ENCODE data around the gene ST6GALNAC5. TPM values are rescaled to one million over a fixed set of nuclear protein-coding genes. Genes with fewer than 3 reads are reported as not detected.
"Not testable (repeated sequence)": the region's sequence is repeated elsewhere in the genome, so short reads cannot be mapped to it uniquely, and the experiment has no call there.

ST6GALNAC5 gene
- total and polyA plus RNA-seq, 2 experiments from 2014 or later: 5.1 to 12.2 TPM

- H3K79me2 ChIP-seq (ENCODE audit: insufficient read depth): no peaks in the 10 kb centered on the region
- peak; percentile 87 for DNase-seq
- H2AFZ ChIP-seq: peak overlapping the region; percentile 8
- peak overlapping the region; percentile 54 for H3K4me2 ChIP-seq (ENCODE audit: unreplicated experiment)
- H3K27me3 ChIP-seq (replicated peaks; ENCODE audit: insufficient read depth): no peaks in the 10 kb centered on the region
- H3K9me2 ChIP-seq (ENCODE audit: insufficient read depth): no peaks in the 10 kb centered on the region
- in situ Hi-C loops (cut with MboI): no loop called here
- peak overlapping the region; percentile 8; the same call in 1 of the 2 replicates for H3K9ac ChIP-seq
- H3K9me3 ChIP-seq (ENCODE audit: low read depth): no peaks in the 10 kb centered on the region
- H3K4me3 ChIP-seq: no peak overlapping the region
- peaks cover 31% of the 10 kb centered on the region for H3K4me1 ChIP-seq (ENCODE audit: insufficient read depth)
- H3K36me3 ChIP-seq (ENCODE audit: low read depth): no peaks in the 10 kb centered on the region
- H3K27ac ChIP-seq: peak overlapping the region; percentile 48
- H4K20me1 ChIP-seq (ENCODE audit: insufficient read depth): no peaks in the 10 kb centered on the region
- TF ChIP-seq EZH2phosphoT487 (IDR thresholded peaks at IDR 0.05; ENCODE audit: insufficient read depth, low read depth) (no peak), EZH2 (IDR thresholded peaks at IDR 0.05; ENCODE audit: insufficient read depth, poor library complexity, severe bottlenecking) (no peak)
- H3F3A ChIP-seq (ENCODE audit: insufficient read depth): peaks cover 24% of the 10 kb centered on the region
- WGBS, 2 experiments (ENCODE audit: low coverage in 1 of 2, low lambda C conversion rate in 2 of 2, missing lambda C conversion rate in 2 of 2): 22% methylated on average over 6 of the region's 6 CpGs
Observed at GRCh38 chr1:76961181-76961819, 94.0 kb downstream of the ST6GALNAC5 start.

DNA sequence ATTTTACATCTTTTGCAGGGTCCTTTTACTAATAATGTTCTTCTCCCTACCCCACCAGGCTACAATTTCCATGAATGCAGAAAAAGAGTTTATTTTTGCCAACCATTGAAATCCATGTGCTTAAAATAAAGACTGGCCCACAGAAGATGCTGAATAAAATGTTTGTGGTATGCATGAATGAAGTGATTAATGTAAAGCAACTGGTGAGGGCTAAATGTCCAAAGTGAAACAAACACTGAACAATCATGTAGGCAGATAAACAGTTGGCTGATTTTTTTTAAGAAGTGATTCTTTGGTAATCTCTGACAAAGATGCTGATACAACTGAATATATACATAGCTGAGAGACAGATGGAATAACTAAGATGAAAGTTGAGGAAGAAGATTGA lies 94.5 kb downstream of the ST6GALNAC5 start:
- Histone ChIP-seq H3F3A (ENCODE audit: insufficient read depth) (peaks cover 20% of the 10 kb centered on the region), H3K9me2 (ENCODE audit: insufficient read depth) (no peaks in the 10 kb centered on the region), H4K20me1 (ENCODE audit: insufficient read depth) (no peaks in the 10 kb centered on the region), H3K79me2 (ENCODE audit: insufficient read depth) (no peaks in the 10 kb centered on the region), H3K4me1 (ENCODE audit: insufficient read depth) (peaks cover 27% of the 10 kb centered on the region), H2AFZ (peak overlapping the region; percentile 16; the same call in 1 of the 2 replicates), H3K9me3 (ENCODE audit: low read depth) (no peaks in the 10 kb centered on the region), H3K9ac (no peak overlapping the region), H3K27me3 (replicated peaks; ENCODE audit: insufficient read depth) (no peaks in the 10 kb centered on the region), H3K4me3 (no peak overlapping the region), H3K4me2 (ENCODE audit: unreplicated experiment) (peak overlapping the region; percentile 54), H3K27ac (peak overlapping the region; percentile 48), H3K36me3 (ENCODE audit: low read depth) (no peaks in the 10 kb centered on the region)
- no peak for TF ChIP-seq EZH2 (IDR thresholded peaks at IDR 0.05; ENCODE audit: insufficient read depth, poor library complexity, severe bottlenecking)
- TF ChIP-seq EZH2phosphoT487 (IDR thresholded peaks at IDR 0.05; ENCODE audit: insufficient read depth, low read depth): no peak
- no peak for DNase-seq
- in situ Hi-C loops (cut with MboI): no loop called here

DNA sequence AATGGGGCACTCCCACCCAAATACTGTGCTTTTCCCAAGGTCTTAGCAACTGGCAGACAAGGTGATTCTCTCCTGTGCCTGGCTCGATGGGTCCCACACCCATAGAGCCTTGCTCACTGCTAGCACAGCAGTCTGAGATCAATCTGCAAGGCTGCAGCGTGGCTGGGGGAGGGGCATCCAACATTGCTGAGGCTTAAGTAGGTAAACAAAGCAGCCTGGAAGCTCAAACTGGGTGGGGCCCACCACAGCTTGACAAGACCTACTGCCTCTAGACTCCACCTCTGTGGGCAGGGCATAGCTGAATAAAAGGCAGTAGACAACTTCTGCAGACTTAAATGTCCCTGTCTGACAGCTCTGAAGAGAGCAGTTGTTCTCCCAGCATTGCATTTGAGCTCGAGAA lies 114.0 kb downstream of the ST6GALNAC5 start:
- H3K4me3 ChIP-seq; H3K4me1 ChIP-seq (ENCODE audit: insufficient read depth); H3K9me3 ChIP-seq (ENCODE audit: low read depth); H3K36me3 ChIP-seq (ENCODE audit: low read depth); H3F3A ChIP-seq (ENCODE audit: insufficient read depth); H3K9ac ChIP-seq; H3K27me3 ChIP-seq (replicated peaks; ENCODE audit: insufficient read depth); H3K79me2 ChIP-seq (ENCODE audit: insufficient read depth); H2AFZ ChIP-seq; H3K4me2 ChIP-seq (ENCODE audit: unreplicated experiment); DNase-seq; in situ Hi-C loops (cut with MboI); H3K9me2 ChIP-seq (ENCODE audit: insufficient read depth); H4K20me1 ChIP-seq (ENCODE audit: insufficient read depth); H3K27ac ChIP-seq: not testable (repeated sequence)
- 11 to 12% methylated on average over 3 of the region's 3 CpGs for WGBS, 2 experiments (ENCODE audit: low coverage in 1 of 2, low lambda C conversion rate in 2 of 2, missing lambda C conversion rate in 2 of 2)

- peaks cover 10% of the 10 kb centered on the region; the same call in 1 of the 2 replicates for H3K4me1 ChIP-seq (ENCODE audit: insufficient read depth)
- in situ Hi-C loops (cut with MboI): no loop called here
- WGBS, 2 experiments (ENCODE audit: low coverage in 1 of 2, low lambda C conversion rate in 2 of 2, missing lambda C conversion rate in 2 of 2): 76 to 77% methylated on average over 2 of the region's 2 CpGs
- no peaks in the 10 kb centered on the region for H3K9me2 ChIP-seq (ENCODE audit: insufficient read depth)
- no peaks in the 10 kb centered on the region for H3K27me3 ChIP-seq (replicated peaks; ENCODE audit: insufficient read depth)
- TF ChIP-seq EZH2phosphoT487 (IDR thresholded peaks at IDR 0.05; ENCODE audit: insufficient read depth, low read depth): no peak
- no peak for TF ChIP-seq EZH2 (IDR thresholded peaks at IDR 0.05; ENCODE audit: insufficient read depth, poor library complexity, severe bottlenecking)
- H3K4me3 ChIP-seq: no peak overlapping the region
- H3K79me2 ChIP-seq (ENCODE audit: insufficient read depth): no peaks in the 10 kb centered on the region
- DNase-seq: no peak
- no peaks in the 10 kb centered on the region for H3K36me3 ChIP-seq (ENCODE audit: low read depth)
- H3F3A ChIP-seq (ENCODE audit: insufficient read depth): no peaks in the 10 kb centered on the region; the same call in 1 of the 2 replicates
- no peak overlapping the region for H3K9ac ChIP-seq
- no peaks in the 10 kb centered on the region for H3K9me3 ChIP-seq (ENCODE audit: low read depth)
- no peak overlapping the region for H3K27ac ChIP-seq
- H2AFZ ChIP-seq: no peak overlapping the region
- H3K4me2 ChIP-seq (ENCODE audit: unreplicated experiment): no peak overlapping the region
- no peaks in the 10 kb centered on the region for H4K20me1 ChIP-seq (ENCODE audit: insufficient read depth)
Observed at GRCh38 chr1:76989976-76990375, 122.7 kb downstream of the ST6GALNAC5 start.

DNA sequence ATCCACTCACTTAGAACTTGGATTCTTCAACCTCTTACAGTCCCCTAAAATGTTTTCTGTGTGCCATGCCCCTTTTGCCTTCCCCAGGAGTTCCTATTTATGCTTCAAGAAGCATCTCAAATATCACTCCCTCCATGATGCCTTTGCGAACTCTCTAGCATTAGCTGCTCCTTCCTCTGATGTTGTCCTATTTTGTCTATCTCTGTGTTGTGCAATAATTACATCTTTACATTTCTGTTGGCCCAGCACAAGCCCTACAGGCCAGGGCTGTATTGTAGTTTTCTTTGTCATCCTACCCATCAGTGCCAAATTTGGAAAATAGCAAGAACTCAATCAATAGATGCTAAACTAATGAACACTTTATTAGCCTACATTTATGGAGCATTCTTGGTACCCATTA lies 125.8 kb downstream of the ST6GALNAC5 start:
- no peak overlapping the region for H2AFZ ChIP-seq
- peaks cover 3% of the 10 kb centered on the region for H3F3A ChIP-seq (ENCODE audit: insufficient read depth)
- no peak for DNase-seq
- H3K9me2 ChIP-seq (ENCODE audit: insufficient read depth): no peaks in the 10 kb centered on the region
- peaks cover 14% of the 10 kb centered on the region for H3K4me1 ChIP-seq (ENCODE audit: insufficient read depth)
- H3K9me3 ChIP-seq (ENCODE audit: low read depth): no peaks in the 10 kb centered on the region
- no peak overlapping the region for H3K4me2 ChIP-seq (ENCODE audit: unreplicated experiment)
- 96 to 97% methylated on average over 1 of the region's 1 CpG for WGBS, 2 experiments (ENCODE audit: low coverage in 1 of 2, low lambda C conversion rate in 2 of 2, missing lambda C conversion rate in 2 of 2)
- no peak overlapping the region for H3K4me3 ChIP-seq
- no peak for TF ChIP-seq EZH2 (IDR thresholded peaks at IDR 0.05; ENCODE audit: insufficient read depth, poor library complexity, severe bottlenecking)
- no peak for TF ChIP-seq EZH2phosphoT487 (IDR thresholded peaks at IDR 0.05; ENCODE audit: insufficient read depth, low read depth)
- in situ Hi-C loops (cut with MboI): no loop called here
- H3K36me3 ChIP-seq (ENCODE audit: low read depth): no peaks in the 10 kb centered on the region
- no peaks in the 10 kb centered on the region for H4K20me1 ChIP-seq (ENCODE audit: insufficient read depth)
- no peak overlapping the region for H3K27ac ChIP-seq
- no peak overlapping the region for H3K9ac ChIP-seq
- H3K79me2 ChIP-seq (ENCODE audit: insufficient read depth): no peaks in the 10 kb centered on the region
- H3K27me3 ChIP-seq (replicated peaks; ENCODE audit: insufficient read depth): no peaks in the 10 kb centered on the region
